Measurements from ENCODE around the gene PAGE4.

PAGE4 gene

DNA sequence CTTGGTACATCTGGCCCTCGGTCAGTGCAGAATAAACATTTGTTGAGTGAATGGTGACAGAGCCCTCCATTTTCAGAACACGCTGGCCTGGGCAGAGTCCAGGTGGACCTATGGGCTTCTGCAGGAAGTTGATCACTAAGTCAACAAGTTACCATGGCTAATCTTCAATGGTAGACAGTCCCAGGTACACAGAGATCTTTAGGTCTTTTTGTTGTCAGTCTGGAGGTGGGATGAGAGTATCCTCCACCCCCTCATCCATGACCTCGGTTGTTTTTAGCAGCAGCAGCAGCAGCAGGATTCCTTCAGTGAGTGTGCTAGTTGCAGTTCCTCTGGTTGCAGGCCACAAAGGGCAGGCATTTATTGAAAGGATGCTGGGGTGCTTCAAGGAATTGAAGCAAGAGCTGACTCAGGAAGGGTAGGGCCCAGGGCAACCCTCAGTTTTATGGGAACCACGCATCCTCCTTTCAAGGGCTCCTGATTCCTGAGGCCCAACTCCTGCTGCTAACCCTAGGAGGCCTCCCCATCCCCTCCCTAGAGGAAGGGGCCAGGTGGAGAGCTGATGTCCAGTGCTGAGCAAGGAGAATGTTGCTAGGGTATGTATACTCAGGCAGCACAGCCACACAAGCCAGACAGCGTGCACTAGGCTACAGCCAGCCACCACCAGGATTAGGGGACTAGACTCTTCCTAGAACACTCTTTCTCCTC is 48.4 kb downstream of the PAGE4 start:
- DNase-seq = no peak

DNA sequence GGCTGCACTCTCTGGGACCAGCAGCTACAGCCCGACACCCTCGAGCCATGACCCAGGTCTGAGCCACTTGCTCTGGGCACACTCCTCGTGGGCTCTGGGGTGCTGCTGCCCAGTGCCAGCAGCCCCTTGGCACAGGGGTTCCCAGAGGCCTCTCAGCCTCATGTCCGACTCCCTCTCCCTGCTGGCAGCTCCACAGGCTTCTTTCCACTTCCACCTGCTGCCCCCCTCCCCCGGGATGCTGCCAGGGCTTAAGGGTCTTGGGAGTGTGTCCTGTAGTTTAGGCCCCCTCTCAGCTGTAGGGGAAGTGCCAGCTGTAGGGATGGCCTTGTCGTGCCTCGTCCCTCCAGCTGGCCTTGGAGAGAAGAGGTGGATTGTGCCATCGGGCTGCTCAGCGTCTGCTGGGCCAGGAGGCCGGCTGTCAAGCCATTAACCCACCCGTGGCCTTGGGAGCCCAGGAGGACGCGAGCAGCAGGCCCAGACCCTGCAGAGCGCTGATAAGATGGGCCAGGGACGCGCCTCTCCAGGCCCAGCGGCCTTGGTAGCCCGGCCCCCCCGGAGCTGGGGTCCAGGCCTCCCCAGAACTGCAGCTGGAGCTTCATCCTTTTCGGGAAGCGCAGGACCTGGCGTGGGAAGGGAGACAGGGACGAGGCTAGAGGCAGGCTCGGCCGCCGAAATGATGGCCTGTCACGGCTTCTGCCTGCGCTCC is 49.2 kb downstream of the PAGE4 start:
- no peak for DNase-seq

DNA sequence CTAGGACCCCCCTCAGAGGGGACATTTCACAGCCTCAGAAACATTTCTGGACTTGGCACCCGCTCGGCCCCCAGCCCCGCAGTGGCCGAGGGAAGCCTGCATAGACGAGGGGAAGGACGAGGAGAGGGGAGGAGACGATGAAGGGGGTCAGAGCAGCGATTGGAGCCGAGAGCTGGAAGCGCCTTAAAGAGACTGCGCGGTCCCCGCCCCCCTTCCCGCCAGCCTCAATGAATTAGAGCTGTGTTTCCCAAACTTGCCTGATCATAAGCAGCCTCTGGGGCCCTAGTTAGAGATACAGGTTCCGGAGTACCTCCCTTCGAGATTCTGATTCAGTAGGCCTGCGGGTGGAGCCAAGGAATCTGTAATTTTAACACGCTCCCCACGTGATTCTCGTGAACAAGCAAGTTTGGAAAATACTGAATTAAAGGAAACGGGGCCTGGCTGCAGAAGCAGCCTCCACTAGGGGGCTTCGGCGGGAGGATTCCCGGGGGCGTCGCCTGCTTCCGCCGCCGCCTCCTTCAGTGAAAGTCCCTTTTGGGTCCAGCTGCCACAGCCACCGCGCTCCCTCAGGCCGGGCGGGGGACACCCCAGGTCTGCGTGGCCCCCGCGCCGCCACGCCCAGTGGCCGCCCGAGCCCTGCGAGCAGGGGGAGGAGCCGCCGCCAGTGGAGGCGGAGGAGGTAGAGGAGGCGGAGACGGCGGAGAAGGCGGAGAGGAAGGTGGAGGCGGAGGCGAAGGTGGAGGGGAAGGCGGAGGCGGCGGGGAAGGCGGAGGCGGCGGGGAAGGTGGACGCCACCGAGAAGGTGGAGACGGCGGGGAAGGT is 49.9 kb downstream of the PAGE4 start, which contains the start of gene USP27X:
Gene USP27X (plus strand): TSS at position 651 of the 822 bp plus-strand sequence. CDS start 824 bp downstream, outside the sequence.
- DNase-seq = peak; percentile 59

DNA sequence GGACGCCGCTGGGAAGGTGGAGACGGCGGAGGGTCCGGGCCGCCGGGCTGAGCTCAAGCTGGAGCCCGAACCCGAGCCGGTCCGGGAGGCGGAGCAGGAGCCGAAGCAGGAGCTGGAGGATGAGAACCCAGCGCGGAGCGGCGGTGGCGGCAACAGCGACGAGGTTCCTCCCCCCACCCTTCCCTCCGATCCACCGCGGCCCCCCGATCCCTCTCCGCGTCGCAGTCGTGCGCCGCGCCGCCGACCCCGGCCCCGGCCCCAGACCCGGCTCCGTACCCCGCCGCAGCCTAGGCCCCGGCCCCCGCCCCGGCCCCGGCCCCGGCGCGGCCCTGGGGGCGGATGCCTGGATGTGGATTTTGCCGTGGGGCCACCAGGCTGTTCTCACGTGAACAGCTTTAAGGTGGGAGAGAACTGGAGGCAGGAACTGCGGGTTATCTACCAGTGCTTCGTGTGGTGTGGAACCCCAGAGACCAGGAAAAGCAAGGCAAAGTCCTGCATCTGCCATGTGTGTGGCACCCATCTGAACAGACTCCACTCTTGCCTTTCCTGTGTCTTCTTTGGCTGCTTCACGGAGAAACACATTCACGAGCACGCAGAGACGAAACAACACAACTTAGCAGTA is 50.7 kb downstream of the PAGE4 start:
- no peak for DNase-seq

DNA sequence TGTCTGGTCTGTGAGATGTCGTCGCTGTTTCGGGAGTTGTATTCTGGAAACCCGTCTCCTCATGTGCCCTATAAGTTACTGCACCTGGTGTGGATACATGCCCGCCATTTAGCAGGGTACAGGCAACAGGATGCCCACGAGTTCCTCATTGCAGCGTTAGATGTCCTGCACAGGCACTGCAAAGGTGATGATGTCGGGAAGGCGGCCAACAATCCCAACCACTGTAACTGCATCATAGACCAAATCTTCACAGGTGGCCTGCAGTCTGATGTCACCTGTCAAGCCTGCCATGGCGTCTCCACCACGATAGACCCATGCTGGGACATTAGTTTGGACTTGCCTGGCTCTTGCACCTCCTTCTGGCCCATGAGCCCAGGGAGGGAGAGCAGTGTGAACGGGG is 51.6 kb downstream of the PAGE4 start:
- no peak for DNase-seq

All from SHP77 treated with DMSO at 0.1 percent for 48 hours (cell line).